Measurements from ENCODE around the gene RGSL1. TPM values are rescaled to one million over a fixed set of nuclear protein-coding genes. Genes with fewer than 3 reads are reported as not detected.

The RGSL1 gene
- total and polyA plus RNA-seq, 9 donors = not detected

DNA sequence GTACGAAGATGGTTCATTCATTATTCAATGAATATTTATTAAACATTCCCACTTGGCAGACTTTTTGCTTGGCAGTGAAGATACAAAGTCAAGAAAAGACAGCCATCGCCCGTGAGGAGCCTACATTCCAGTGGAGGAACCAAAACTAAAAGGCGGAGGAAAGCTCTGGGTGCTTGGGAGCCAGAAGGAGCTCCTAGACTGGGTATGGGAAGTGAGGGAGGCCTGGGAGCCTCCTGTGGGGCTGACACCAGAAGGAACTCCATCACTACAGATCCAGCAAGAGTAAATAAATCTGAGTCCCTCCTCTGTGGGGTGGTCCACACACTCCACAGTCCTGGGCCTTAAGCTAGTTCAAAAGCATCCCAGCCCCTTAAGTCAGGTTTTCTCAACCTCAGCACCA lies 124.2 kb downstream of the RGSL1 start:
- 84 to 94% (median 88%) methylated on average over 4 of the region's 4 CpGs for WGBS, 3 donors
- no peak overlapping the region for H3K27ac ChIP-seq
- H3K36me3 ChIP-seq = no peaks in the 10 kb centered on the region
- TF ChIP-seq POLR2A (IDR thresholded peaks at IDR 0.05) = no peak
- TF ChIP-seq EP300 (IDR thresholded peaks at IDR 0.05) = no peak
- TF ChIP-seq, protein P1, sequence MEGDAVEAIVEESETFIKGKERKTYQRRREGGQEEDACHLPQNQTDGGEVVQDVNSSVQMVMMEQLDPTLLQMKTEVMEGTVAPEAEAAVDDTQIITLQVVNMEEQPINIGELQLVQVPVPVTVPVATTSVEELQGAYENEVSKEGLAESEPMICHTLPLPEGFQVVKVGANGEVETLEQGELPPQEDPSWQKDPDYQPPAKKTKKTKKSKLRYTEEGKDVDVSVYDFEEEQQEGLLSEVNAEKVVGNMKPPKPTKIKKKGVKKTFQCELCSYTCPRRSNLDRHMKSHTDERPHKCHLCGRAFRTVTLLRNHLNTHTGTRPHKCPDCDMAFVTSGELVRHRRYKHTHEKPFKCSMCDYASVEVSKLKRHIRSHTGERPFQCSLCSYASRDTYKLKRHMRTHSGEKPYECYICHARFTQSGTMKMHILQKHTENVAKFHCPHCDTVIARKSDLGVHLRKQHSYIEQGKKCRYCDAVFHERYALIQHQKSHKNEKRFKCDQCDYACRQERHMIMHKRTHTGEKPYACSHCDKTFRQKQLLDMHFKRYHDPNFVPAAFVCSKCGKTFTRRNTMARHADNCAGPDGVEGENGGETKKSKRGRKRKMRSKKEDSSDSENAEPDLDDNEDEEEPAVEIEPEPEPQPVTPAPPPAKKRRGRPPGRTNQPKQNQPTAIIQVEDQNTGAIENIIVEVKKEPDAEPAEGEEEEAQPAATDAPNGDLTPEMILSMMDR (IDR thresholded peaks at IDR 0.05) = no peak
- H3K4me1 ChIP-seq (ENCODE audit: insufficient read depth) = no peaks in the 10 kb centered on the region
- no peaks in the 10 kb centered on the region for H3K9me3 ChIP-seq
- intact Hi-C loops (cut with DNase I) = no loop called here
- no peaks in the 10 kb centered on the region for H3K27me3 ChIP-seq
- H3K4me3 ChIP-seq = no peak overlapping the region
- DNase-seq = no peak

DNA sequence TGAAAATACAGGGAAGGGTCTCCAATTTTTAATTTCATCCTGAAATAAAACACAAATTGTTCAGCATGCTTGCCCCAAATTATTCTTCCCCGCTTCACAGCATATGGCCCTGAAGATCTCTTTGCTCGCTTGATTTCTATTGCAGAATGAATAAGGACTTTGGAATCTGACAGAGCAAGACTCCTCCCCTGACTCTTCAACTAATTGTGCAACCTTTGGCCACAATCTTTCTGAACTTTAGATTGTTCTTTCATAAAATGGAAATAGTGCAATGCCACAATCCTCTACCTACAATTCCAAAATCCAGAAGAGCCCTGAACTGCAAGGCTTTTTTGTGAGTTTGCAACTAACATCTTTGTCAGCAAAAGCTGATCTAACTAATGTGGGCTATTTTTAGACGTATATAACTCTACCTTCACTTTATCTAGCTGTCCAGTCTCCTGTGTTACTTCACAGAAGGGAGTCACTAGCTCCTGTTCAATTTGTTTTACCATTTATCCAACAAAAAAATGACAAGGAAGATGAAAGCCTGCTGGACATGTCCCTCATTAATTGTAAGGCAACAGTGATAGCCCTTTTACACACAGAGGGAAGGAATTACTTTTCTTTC lies 125.7 kb downstream of the RGSL1 start:
- H3K27me3 ChIP-seq = no peaks in the 10 kb centered on the region
- no peak overlapping the region for H3K4me3 ChIP-seq
- no peak for DNase-seq
- no peaks in the 10 kb centered on the region for H3K4me1 ChIP-seq (ENCODE audit: insufficient read depth)
- H3K36me3 ChIP-seq = no peaks in the 10 kb centered on the region
- no peaks in the 10 kb centered on the region for H3K9me3 ChIP-seq
- intact Hi-C loops (cut with DNase I) = no loop called here
- 51 to 60% (median 58%) methylated on average over 3 of the region's 3 CpGs for WGBS, 3 donors
- no peak overlapping the region for H3K27ac ChIP-seq
- TF ChIP-seq POLR2A (IDR thresholded peaks at IDR 0.05) (no peak), EP300 (IDR thresholded peaks at IDR 0.05) (no peak)
- TF ChIP-seq, protein P1 (IDR thresholded peaks at IDR 0.05) = no peak

DNA sequence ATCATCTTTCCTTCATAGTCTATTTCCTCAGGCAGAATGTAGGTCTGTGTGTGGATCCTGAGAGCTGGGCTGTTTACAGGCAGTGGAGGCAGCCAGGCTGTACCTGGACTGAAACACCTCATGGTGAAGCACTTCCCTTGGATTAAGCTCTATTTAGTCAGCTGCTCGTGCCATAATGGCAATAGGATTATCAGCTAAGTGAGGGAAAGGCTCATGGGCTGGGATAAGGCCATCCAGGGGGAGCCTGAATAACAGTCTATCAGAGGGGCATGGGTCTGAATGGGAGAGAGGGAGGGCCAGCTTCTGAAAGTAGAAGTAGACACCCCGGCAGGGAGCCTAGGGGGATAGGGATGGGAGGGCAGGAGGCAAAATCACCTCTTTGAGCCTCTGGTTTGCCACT lies 130.8 kb downstream of the RGSL1 start:
- H3K27ac ChIP-seq = no peak overlapping the region
- TF ChIP-seq EP300 (IDR thresholded peaks at IDR 0.05) (no peak), POLR2A (IDR thresholded peaks at IDR 0.05) (no peak)
- TF ChIP-seq, protein P1 (IDR thresholded peaks at IDR 0.05) = no peak
- no peak overlapping the region for H3K4me3 ChIP-seq
- intact Hi-C loops (cut with DNase I) = loop anchor here in 2 of 4 donors (10.0 kb wide), 2 partner anchors 176 to 496 kb away; partner anchors contain the start of gene TEDDM1 (in 1 of the 2)
- no peaks in the 10 kb centered on the region for H3K36me3 ChIP-seq
- peaks cover 5% of the 10 kb centered on the region for H3K4me1 ChIP-seq (ENCODE audit: insufficient read depth)
- H3K9me3 ChIP-seq = no peaks in the 10 kb centered on the region
- WGBS, 3 donors = 92 to 94% (median 93%) methylated on average over 2 of the region's 2 CpGs
- DNase-seq = no peak
- H3K27me3 ChIP-seq = no peaks in the 10 kb centered on the region

DNA sequence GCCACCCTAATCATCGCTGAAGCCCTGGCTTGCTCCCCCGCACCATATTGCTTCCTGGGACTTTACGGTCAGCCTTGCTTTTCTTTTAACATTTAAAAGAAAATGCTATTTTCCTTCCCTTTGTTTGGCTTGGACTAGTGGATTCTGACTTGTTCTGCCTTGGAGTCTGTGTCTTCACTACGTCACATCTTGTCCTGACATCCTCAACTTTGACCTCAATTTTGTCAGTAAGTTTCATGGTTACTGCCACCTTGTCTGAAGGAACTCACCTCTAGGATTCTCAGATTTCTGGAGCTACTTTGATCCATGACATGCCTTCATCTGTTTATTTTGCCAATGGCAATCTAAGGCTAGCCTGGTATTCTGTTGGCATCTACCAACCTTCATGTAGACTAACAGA lies 134.8 kb downstream of the RGSL1 start:
- 92 to 95% (median 94%) methylated on average over 4 of the region's 4 CpGs for WGBS, 3 donors
- DNase-seq = no peak
- H3K4me3 ChIP-seq = no peak overlapping the region

More for the DNA sequence above, 134.8 kb downstream of the RGSL1 start:
- Histone ChIP-seq H3K27me3 (no peaks in the 10 kb centered on the region), H3K9me3 (no peaks in the 10 kb centered on the region), H3K4me1 (ENCODE audit: insufficient read depth) (peaks cover 5% of the 10 kb centered on the region), H3K36me3 (no peaks in the 10 kb centered on the region), H3K27ac (no peak overlapping the region)
- TF ChIP-seq POLR2A (IDR thresholded peaks at IDR 0.05) = no peak
- no peak for TF ChIP-seq EP300 (IDR thresholded peaks at IDR 0.05)
- TF ChIP-seq, protein P1 (IDR thresholded peaks at IDR 0.05) = no peak
- intact Hi-C loops (cut with DNase I) = loop anchor here in 3 of 4 donors (5.0 to 10.0 kb wide), 3 partner anchors 180 to 500 kb away; partner anchors contain the start of gene TEDDM1 (in 1 of the 3)
